ENCODE results near the gene SBNO2. TPM values are rescaled to one million over a fixed set of nuclear protein-coding genes. Genes with fewer than 3 reads are reported as not detected.
A peak's percentile ranks its signal among the peaks of the same experiment; 100 is the strongest.

Gene SBNO2
- total and polyA plus RNA-seq, 2 experiments from 2014 or later = 6.9 to 35.4 TPM

DNA sequence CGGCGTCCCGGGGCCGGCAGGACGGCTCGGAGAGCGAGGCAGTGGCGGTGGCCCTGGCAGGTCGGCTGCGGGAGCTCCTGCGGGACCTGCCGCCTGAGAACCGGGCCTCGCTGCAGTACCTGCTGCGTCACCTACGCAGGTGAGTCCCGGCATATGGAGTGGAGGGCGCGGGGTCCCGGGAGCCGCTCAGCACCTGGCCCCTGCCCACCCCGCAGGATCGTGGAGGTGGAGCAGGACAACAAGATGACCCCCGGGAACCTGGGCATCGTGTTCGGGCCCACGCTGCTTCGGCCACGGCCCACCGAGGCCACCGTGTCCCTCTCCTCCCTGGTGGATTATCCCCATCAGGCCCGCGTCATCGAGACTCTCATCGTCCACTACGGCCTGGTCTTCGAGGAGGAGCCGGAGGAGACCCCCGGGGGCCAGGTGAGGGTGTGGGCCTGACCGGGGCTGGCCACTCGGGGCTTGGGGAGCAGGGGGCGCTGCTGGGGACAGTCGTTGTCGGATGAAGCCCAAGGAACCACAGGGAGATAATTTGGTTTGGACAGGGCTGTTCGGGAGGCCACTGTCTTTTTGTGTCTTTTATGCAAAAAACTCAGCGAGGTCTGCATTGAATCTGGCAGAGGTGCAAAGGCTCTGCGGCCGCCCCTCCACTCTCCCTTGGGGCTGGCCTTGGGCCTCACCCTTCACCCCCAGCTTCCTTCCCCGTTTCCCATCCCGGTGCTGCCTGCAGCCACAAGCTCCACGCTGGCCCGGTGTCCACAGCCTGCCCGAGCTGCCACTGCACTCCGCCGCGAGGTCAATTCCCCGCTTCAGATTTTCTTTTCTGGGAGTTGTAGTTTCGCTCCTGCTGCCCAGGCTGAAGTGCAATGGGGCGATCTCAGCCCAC, 90.9 kb downstream of the SBNO2 start:
- no peaks in the 10 kb centered on the region; the same call in 2 of the 3 replicates for H3K9me3 Mint-ChIP-seq
- H4K20me1 ChIP-seq (replicated peaks; ENCODE audit: insufficient read depth) = peaks cover 3% of the 10 kb centered on the region; the same call in 1 of the 2 replicates
- DNase-seq (ENCODE audit: low spot score) = no peak
- peaks cover 30% of the 10 kb centered on the region; the same call in 1 of the 2 replicates for H3F3A ChIP-seq (replicated peaks; ENCODE audit: low read depth)
- no peaks in the 10 kb centered on the region for H3K27me3 ChIP-seq (ENCODE audit: insufficient read depth)
- TF ChIP-seq NANOG (IDR thresholded peaks at IDR 0.05; ENCODE audit: borderline replicate concordance) (no peak), CREB1 (CRISPR knock-in tag; IDR thresholded peaks at IDR 0.05; ENCODE audit: low read depth) (no peak), ZNF114 (CRISPR knock-in tag; IDR thresholded peaks at IDR 0.05) (no peak), JUNB (IDR thresholded peaks at IDR 0.05; ENCODE audit: unreplicated experiment) (no peak), STAT1 (IDR thresholded peaks at IDR 0.05; ENCODE audit: unreplicated experiment) (no peak), EZH2phosphoT487 (IDR thresholded peaks at IDR 0.05; ENCODE audit: unreplicated experiment) (no peak), EZH2 (IDR thresholded peaks at IDR 0.05; ENCODE audit: low read depth, unreplicated experiment) (no peak), POLR2AphosphoS5 (IDR thresholded peaks at IDR 0.05; ENCODE audit: low read depth) (no peak)
- TF ChIP-seq, protein P1, sequence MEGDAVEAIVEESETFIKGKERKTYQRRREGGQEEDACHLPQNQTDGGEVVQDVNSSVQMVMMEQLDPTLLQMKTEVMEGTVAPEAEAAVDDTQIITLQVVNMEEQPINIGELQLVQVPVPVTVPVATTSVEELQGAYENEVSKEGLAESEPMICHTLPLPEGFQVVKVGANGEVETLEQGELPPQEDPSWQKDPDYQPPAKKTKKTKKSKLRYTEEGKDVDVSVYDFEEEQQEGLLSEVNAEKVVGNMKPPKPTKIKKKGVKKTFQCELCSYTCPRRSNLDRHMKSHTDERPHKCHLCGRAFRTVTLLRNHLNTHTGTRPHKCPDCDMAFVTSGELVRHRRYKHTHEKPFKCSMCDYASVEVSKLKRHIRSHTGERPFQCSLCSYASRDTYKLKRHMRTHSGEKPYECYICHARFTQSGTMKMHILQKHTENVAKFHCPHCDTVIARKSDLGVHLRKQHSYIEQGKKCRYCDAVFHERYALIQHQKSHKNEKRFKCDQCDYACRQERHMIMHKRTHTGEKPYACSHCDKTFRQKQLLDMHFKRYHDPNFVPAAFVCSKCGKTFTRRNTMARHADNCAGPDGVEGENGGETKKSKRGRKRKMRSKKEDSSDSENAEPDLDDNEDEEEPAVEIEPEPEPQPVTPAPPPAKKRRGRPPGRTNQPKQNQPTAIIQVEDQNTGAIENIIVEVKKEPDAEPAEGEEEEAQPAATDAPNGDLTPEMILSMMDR (conservative IDR thresholded peaks at IDR 0.05; ENCODE audit: low read depth in 2 of 2) = no peak; a peak in 1 of 4 replicates
- TF ChIP-seq, protein P2, sequence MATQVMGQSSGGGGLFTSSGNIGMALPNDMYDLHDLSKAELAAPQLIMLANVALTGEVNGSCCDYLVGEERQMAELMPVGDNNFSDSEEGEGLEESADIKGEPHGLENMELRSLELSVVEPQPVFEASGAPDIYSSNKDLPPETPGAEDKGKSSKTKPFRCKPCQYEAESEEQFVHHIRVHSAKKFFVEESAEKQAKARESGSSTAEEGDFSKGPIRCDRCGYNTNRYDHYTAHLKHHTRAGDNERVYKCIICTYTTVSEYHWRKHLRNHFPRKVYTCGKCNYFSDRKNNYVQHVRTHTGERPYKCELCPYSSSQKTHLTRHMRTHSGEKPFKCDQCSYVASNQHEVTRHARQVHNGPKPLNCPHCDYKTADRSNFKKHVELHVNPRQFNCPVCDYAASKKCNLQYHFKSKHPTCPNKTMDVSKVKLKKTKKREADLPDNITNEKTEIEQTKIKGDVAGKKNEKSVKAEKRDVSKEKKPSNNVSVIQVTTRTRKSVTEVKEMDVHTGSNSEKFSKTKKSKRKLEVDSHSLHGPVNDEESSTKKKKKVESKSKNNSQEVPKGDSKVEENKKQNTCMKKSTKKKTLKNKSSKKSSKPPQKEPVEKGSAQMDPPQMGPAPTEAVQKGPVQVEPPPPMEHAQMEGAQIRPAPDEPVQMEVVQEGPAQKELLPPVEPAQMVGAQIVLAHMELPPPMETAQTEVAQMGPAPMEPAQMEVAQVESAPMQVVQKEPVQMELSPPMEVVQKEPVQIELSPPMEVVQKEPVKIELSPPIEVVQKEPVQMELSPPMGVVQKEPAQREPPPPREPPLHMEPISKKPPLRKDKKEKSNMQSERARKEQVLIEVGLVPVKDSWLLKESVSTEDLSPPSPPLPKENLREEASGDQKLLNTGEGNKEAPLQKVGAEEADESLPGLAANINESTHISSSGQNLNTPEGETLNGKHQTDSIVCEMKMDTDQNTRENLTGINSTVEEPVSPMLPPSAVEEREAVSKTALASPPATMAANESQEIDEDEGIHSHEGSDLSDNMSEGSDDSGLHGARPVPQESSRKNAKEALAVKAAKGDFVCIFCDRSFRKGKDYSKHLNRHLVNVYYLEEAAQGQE (IDR thresholded peaks at IDR 0.05; ENCODE audit: unreplicated experiment) = no peak
- no peaks in the 10 kb centered on the region for H3K4me1 Mint-ChIP-seq
- peak overlapping the region; percentile 92; the same call in 1 of the 2 replicates for H3K27ac Mint-ChIP-seq
- H3K4me3 Mint-ChIP-seq = no peak overlapping the region
- H3K27ac ChIP-seq (ENCODE audit: low read depth) = peak overlapping the region; percentile 39; the same call in 1 of the 2 replicates
- no peaks in the 10 kb centered on the region; the same call in 1 of the 2 replicates for H3K4me1 ChIP-seq (ENCODE audit: insufficient read depth)
- H3K27me3 Mint-ChIP-seq (ENCODE audit: insufficient read depth, low read depth, poor library complexity) = peaks cover 24% of the 10 kb centered on the region
- no peak; the same call in 2 of the 3 replicates for ATAC-seq
- no peaks in the 10 kb centered on the region for H3K79me2 ChIP-seq (replicated peaks; ENCODE audit: insufficient read depth)
- peaks cover 52% of the 10 kb centered on the region for H3K36me3 Mint-ChIP-seq (ENCODE audit: low read depth)
- no peaks in the 10 kb centered on the region; the same call in 1 of the 2 replicates for H3K36me3 ChIP-seq (ENCODE audit: insufficient read depth)
- peak overlapping the region; percentile 80 for H3K4me2 ChIP-seq
- H3K9me2 ChIP-seq (ENCODE audit: insufficient read depth) = no peaks in the 10 kb centered on the region
- no peak overlapping the region for H2AFZ ChIP-seq
- H3K4me3 ChIP-seq = peak overlapping the region; percentile 55; the same call in 1 of the 2 replicates

Measured in GM23338 (cell line).